Frontal cortex (tissue), 4 donors: ENCODE measurements around the gene PTGFRN. TPM values are rescaled to one million over a fixed set of nuclear protein-coding genes. Genes with fewer than 3 reads are reported as not detected.
"Not testable (repeated sequence)": the region's sequence is repeated elsewhere in the genome, so short reads cannot be mapped to it uniquely, and the experiment has no call there.

Experiments used
- DNase-seq, 2 donors: peaks; one replicate each; pipeline ENCODE4 v3.0.0; 2012; ENCODE audit warnings: low spot score in 2 of 2
- FAIRE-seq: peaks from 2 replicates; lab custom pipeline; 2012; peaks lifted over from hg19 to GRCh38; lab: Jason Lieb, UNC
- total RNA-seq: library from RNA; depleted of rRNA; stranded (reverse); fragments of >200 nt; gene quantifications from one replicate; pipeline ENCODE4 v1.2.3, GENCODE V29; 2014
- donor health status: control.
- donor health status: control.
- donor health status: control.

Gene PTGFRN
- total RNA-seq, 1 donor from 2014 or later: 40.8 TPM

DNA sequence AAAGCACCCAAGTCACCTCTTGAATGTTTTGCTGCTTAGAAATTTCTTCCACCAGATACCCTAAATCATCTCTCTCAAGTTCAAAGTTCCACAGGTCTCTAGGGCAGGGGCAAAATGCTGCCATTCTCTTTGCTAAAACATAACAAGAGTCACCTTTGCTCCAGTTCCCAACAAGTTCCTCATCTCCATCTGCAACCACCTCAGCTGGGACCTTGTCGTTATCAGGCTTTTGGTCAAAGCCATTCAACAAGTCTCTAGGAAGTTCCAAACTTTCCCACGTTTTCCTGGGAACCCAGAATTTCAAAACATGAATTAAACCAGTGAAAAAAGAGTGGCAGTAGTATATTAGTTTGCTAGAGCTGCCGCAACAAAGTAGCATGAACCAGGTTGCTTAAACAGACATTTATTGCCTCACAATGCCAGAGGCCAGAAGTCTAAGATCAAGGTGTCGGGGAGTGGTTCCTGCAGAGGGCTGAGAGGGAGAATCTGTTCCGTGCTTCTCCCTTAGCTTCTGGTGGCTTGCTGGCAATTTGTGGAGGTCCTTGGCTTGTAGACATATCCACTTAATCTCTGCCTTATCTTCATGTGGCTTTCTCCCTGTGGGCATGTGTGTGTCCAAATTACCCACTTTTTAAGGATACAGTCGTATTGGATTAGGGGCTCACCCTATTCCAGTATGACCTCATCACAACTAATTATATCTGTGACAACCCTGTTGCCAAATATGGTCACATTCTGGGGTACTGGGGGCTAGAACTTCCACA is 30.2 kb downstream of the PTGFRN start:
- not testable (repeated sequence) for FAIRE-seq

DNA sequence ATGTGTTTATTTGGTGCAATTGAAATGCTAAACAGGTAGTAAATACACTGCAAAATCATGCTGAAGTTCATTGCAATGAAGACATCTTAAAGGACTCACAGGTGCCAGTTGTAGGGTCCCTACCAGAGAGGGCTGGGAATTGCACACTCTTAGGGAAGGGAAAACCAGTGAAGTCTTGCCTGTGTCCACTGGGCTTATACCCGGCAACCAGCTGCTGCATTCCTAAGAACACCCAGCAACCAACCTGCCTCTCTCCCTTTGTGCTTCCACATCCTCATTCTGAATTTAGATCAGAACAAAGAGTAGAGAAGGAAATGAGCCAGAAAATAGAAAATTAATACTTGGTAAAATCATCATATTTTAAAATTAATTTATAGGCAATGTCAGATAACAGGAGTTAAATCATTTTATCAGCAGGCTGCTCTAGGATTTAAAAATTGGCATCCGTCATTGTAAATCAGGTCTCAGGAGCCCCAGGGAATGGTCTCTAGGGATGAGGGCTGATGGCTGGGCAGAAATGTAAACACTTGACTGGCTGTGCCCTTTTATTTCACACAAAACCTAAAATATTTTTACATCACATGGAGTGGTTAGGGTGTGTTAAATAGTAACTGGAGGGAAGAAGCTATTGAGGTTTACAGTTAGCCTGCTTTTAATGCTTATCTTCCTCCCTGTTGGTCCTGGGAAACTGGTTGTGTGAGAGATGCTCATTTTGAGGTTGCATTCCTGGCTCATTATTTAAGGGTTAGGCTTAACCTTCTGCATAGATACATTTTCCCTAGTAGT is 31.3 kb downstream of the PTGFRN start:
- no peak for FAIRE-seq
- no peak for DNase-seq

More for the DNA sequence above, 30.2 kb downstream of the PTGFRN start:
- DNase-seq: not testable (repeated sequence)

DNA sequence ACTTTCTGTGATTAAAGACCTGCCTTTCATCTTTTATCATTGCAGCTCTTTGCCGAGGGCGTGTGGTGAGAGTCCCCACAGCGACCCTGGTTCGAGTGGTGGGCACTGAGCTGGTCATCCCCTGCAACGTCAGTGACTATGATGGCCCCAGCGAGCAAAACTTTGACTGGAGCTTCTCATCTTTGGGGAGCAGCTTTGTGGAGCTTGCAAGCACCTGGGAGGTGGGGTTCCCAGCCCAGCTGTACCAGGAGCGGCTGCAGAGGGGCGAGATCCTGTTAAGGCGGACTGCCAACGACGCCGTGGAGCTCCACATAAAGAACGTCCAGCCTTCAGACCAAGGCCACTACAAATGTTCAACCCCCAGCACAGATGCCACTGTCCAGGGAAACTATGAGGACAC is 32.0 kb downstream of the PTGFRN start:
- DNase-seq: no peak
- no peak for FAIRE-seq

DNA sequence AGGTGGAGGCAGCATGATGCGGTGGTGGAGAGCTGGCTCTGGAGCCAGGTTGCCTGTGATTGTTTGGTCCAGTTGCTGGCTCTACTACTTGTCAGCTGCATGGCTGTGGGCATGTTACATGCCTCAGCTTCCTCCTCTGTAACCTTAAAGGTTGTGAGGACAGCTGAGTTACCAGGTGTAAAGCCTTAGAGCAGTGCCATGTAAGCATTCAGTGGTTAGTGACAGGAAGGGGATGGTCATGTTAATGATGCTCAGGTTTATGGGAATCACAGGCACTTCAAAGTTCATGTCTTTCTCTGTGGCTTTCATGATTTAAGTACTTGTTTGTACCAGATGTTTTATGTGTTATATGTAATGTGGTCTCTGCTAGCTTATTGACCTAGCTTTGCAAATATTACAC is 32.6 kb downstream of the PTGFRN start:
- DNase-seq (no peak), FAIRE-seq (no peak)

GRCh38 chr1:116943438-116943837 is 33.7 kb downstream of the PTGFRN start:
- no peak for DNase-seq
- no peak for FAIRE-seq

- FAIRE-seq: no peak
Observed at GRCh38 chr1:116944613-116945012, 34.9 kb downstream of the PTGFRN start.

DNA sequence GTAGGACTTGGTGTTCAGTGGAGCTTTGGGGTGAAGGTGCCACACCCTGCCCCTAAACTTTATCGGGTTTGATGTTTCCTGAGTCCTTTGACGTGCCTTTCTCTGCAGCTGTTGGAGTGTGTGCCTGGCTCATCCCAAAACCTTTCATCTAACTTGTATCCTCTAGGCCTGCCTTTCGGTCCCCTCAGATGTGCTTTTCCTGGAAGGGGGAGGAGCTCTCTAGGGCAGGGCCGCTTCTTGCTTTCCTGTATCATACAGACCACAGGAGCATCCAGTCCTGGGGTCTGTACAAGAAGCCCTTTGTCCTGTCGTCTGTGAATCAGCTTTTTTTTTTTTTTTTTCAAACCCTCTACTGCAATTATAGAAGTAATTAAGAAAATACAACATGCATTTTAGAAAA is 35.7 kb downstream of the PTGFRN start:
- FAIRE-seq (no peak), DNase-seq (peak in 1 of 2 donors; percentile 8)

More at GRCh38 chr1:116944613-116945012, 34.9 kb downstream of the PTGFRN start:
- DNase-seq: no peak

DNA sequence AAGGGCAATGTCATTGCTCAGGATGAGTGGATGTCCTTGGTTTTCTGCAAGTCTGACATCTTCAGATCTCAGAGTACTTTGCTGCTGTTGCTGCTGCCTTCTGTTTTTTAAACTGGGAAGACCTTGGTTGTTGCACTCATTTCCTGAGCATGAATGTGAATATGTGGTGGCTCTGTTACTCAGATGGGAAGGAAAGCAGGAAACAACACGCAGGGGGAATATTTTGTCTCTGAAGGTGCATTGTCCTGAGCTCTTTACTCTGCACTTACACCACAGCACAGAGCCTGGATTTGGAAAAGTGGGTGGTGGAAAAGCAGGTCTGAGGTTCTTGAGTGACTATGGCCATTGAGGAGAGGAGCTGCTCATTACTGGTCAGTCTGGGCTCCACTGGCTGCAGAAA is 36.3 kb downstream of the PTGFRN start:
- FAIRE-seq: no peak
- peak in 1 of 2 donors; percentile 24 for DNase-seq

DNA sequence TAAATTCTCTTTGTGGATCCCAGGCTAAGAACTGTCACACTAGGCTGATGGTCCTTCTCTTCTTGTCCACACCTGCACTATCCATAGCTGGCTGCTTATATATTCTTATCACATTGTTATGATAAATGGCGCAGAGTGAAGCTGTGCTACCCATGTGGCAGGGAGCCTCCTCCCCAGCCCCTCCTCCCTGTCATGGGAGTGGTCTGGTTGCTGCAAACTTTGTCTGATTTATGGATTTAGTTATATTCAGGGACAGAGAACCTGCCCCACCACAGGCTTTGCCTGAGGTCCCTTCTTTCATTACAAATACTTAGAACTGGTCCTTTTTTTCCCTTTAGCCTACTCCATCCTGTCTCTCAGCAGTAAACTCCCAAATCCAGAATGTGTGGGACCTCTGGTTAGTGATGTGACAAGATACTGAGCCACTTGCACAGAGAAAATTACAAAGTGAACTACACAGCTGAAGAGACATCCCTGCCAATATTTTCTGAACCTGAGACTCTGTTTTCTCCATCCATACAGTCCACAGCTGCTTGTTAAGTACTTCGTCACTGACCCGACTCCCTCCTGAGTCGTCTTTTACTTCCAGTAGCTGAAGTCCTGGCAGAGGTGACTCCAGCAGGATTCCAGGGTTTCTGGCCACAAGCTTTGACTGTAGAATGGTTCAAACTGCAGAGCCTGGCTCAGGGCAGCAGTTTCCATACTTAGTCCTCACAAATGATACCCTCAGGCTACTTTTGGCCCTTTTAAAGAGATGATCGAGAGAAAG is 37.6 kb downstream of the PTGFRN start:
- FAIRE-seq: no peak
- DNase-seq: peak in 1 of 2 donors; percentile 8

GRCh38 chr1:116948046-116948445 is 38.3 kb downstream of the PTGFRN start:
- FAIRE-seq: no peak
- DNase-seq: no peak

DNA sequence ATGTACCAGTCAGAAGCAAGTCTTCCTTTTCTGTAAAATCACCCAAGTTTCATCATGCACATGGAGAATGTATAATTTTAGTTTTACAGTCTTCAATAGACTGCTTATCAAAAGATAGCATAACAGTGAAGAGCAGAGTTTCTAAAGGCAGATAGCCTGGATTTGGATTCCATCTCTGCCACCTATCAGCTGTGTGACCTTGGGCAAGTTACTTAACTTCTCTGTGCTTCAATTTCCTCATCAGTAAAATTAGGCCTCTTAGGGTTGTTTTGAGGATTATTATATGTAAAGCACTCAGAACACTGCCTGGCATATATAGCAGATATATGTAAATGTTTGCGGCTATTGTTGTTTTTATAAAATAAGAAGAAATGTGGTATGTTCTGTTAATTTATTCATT is 38.9 kb downstream of the PTGFRN start:
- FAIRE-seq: no peak
- DNase-seq: no peak

DNA sequence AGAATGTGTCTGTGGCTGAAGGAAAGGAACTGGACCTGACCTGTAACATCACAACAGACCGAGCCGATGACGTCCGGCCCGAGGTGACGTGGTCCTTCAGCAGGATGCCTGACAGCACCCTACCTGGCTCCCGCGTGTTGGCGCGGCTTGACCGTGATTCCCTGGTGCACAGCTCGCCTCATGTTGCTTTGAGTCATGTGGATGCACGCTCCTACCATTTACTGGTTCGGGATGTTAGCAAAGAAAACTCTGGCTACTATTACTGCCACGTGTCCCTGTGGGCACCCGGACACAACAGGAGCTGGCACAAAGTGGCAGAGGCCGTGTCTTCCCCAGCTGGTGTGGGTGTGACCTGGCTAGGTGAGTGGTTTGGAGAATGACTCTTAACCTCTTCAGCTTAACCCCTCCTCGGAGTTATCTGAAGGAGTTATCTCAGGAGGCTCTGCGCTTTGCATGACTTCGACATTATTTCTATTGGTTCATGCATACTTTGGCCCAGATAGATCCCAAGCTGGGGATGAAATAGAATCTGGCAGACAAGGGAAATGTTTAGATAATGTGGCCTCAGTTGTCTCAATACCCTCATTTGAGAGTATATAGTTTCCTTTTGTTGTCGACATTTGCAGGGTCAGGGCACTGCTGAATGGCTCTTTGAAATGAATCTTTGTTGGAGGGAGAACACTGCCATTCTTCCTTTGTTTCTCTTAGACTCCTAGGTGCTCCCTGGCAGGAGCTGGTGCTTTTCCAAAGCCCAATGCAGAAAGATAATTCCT is 39.7 kb downstream of the PTGFRN start:
- DNase-seq (no peak), FAIRE-seq (no peak)

DNA sequence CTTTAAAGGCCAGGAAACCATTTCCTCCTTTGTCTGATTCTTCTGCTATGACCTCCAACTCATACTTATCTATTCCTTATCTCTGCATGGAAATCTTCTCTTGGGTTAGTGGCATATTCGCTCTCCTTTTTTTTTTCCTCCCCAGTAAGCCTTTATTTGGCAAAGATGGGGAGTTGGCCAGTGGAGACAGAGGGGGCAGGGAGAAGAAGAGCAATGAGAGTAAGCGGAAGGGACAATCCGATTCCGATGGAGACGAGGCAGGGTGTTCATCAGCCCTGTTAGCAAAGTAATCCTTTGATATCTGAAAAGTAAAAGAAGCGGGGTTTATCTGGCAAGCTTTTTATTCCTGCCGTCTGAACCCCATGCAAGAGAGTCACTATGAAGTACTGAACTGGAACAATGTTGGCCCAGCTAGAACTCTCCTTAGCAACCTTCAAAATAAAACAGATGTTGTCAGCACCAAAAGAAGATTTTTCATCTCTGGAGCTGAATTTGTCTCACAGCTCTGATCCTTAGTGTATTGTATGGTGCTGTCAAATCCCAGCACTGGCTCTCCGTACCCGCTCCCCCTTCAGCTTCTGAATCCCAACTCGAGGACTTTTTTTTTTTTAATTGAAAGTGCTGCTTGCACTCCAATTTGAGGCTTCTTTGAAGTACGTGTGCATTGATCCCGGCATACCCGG is 40.9 kb downstream of the PTGFRN start:
- no peak for FAIRE-seq
- DNase-seq: no peak

GRCh38 chr1:116951200-116951935 is 41.7 kb downstream of the PTGFRN start:
- DNase-seq (no peak), FAIRE-seq (no peak)

DNA sequence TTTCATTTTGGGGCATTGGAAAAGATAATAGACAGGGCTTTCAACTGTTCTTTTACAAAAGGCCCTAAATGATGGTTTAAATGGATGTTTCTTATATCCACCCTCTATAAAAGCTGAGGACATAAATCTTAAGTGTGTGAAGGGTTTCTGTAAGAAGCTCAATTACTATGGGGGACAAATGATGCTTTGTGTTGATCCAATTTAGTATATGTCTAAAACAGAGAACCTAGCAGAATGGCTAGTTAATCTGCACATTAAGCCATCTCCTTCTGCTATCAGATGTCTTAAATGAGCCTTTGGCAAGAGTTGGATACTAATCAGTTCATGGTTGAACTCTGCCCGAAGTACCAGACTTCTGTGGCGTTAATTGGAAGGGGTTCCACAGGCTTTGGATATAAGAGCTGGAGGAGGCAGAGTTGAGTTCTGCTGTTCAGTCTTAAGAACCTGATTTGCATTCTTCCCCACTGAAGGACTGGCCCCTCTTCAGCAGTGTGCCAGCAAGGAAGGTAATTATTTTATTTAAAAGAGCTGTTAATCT is 43.1 kb downstream of the PTGFRN start:
- no peak for DNase-seq
- no peak for FAIRE-seq

DNA sequence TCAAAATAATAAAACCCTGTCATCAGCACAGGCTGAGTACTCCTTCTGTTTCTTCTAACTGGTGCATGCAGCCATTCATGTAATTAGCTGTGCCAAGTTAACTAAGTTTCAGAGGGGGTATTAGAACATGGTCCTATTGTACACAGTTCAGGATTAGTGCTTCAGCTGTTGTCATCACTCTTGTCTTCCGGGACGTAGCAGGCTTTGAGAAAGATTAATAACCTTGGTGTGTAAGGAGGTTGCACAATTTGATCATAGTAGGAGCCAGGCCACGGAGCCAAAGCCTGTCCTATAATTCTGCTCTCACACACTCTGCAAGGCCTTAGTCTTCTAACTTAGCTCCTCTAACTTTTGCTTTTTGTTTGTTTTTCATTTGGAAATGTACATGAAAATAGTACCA is 44.7 kb downstream of the PTGFRN start:
- FAIRE-seq (no peak), DNase-seq (no peak)

GRCh38 chr1:116956378-116956777 is 46.7 kb downstream of the PTGFRN start:
- no peak for DNase-seq
- FAIRE-seq: no peak

- DNase-seq (no peak), FAIRE-seq (no peak)
Observed at GRCh38 chr1:116957646-116958045, 47.9 kb downstream of the PTGFRN start.
